Colonic mucosa (tissue), 2 donors: ENCODE measurements around the gene KCNE1. TPM values are rescaled to one million over a fixed set of nuclear protein-coding genes. Genes with fewer than 3 reads are reported as not detected.

Source experiments
- total RNA-seq, 2 donors: library from RNA; stranded (reverse); fragmentation: NEBNext Ultra II Directional in 1 of 2; extraction: Animal tissue kit (Norgen Biotek cat#: 25700) in 1 of 2; gene quantifications; one replicate each; pipeline ENCODE4 v1.2.1, GENCODE V29; 2021
- donor health status: DM: no; HTN: no; CAD: no.
- donor health status: DM: no; HTN: no; CAD: no.

KCNE1 gene
- total RNA-seq, 2 donors from 2014 or later = 0.11 TPM; not detected in 1

Other genes starting within 250 kb of the KCNE1 start
- gene KCNE2, start 148.2 kb downstream of the KCNE1 start, total RNA-seq = 1 to 10 TPM in 1 of 2 donors, under 1 TPM in 1; 0.24 to 1.1 TPM
- gene SMIM11, start 136.7 kb downstream of the KCNE1 start, total RNA-seq = 1 to 10 TPM; 3.0 to 9.8 TPM
- gene SMIM34, start 88.3 kb downstream of the KCNE1 start, total RNA-seq = not detected
- gene RCAN1, start 102.9 kb upstream of the KCNE1 start, total RNA-seq = 10 to 100 TPM; 38.0 to 68.7 TPM
- gene CLIC6, start 156.8 kb upstream of the KCNE1 start, total RNA-seq = 10 to 100 TPM in 1 of 2 donors, 1 to 10 TPM in 1; 9.4 to 12.8 TPM